HG03097 (cell line): ENCODE data around the gene DISP3.

ENCODE experiments used
- ATAC-seq: cut with Tn5 transposase; IDR thresholded peaks from one replicate; pipeline ENCODE4 v1.9.1; 2021; ENCODE audit not compliant: unreplicated experiment, low FRiP score

Gene DISP3

GRCh38 chr1:11455967-11456570 is 22.9 kb upstream of the DISP3 start:
- ATAC-seq: no peak

- ATAC-seq: no peak
These were observed 22.0 kb upstream of the DISP3 start for GRCh38 chr1:11456965-11457364.

- ATAC-seq: no peak
These were observed 20.1 kb upstream of the DISP3 start for GRCh38 chr1:11458811-11459275.

GRCh38 chr1:11461531-11462137 is 17.3 kb upstream of the DISP3 start:
- ATAC-seq: no peak

- no peak for ATAC-seq
These were observed 16.6 kb upstream of the DISP3 start for GRCh38 chr1:11462224-11462923.

- no peak for ATAC-seq
These were observed 15.8 kb upstream of the DISP3 start for GRCh38 chr1:11463177-11463576.

GRCh38 chr1:11465307-11465706 is 13.6 kb upstream of the DISP3 start:
- ATAC-seq: no peak

- no peak for ATAC-seq
These were observed 12.5 kb upstream of the DISP3 start for GRCh38 chr1:11466416-11466815.

- ATAC-seq: no peak
These were observed 10.1 kb upstream of the DISP3 start for GRCh38 chr1:11468878-11469277.

- no peak for ATAC-seq
These were observed 8.0 kb upstream of the DISP3 start for GRCh38 chr1:11470912-11471311.

GRCh38 chr1:11471473-11471872 is 7.5 kb upstream of the DISP3 start:
- no peak for ATAC-seq

GRCh38 chr1:11472284-11472683 is 6.7 kb upstream of the DISP3 start:
- ATAC-seq: no peak

- ATAC-seq: no peak
These were observed 6.2 kb upstream of the DISP3 start for GRCh38 chr1:11472741-11473140.

- no peak for ATAC-seq
These were observed 5.4 kb upstream of the DISP3 start for GRCh38 chr1:11473491-11474034.

GRCh38 chr1:11474826-11475225 is 4.1 kb upstream of the DISP3 start:
- ATAC-seq: no peak

- ATAC-seq: no peak
These were observed 3.2 kb upstream of the DISP3 start for GRCh38 chr1:11475748-11476147.

- ATAC-seq: no peak
These were observed 522 bp downstream of the DISP3 start for GRCh38 chr1:11479375-11479979.

- no peak for ATAC-seq
These were observed 2.1 kb downstream of the DISP3 start for GRCh38 chr1:11481019-11481418.

GRCh38 chr1:11482198-11482597 is 3.2 kb downstream of the DISP3 start:
- ATAC-seq: no peak

GRCh38 chr1:11482701-11483479 is 3.9 kb downstream of the DISP3 start:
- no peak for ATAC-seq
